A673 (cell line): Measurements from ENCODE around the gene PDE8B. TPM values are rescaled to one million over a fixed set of nuclear protein-coding genes. Genes with fewer than 3 reads are reported as not detected.

ENCODE experiments used
- BruUV-seq: library from RNA; stranded (reverse); fragments of 400-500 nt; replicated peaks from 2 replicates; lab custom pipeline; 2021; lab: Mats Ljungman, UMichigan
- CTCF ChIA-PET: fragments of 300-600 bp; sonication (Branson Sonifier 250); formaldehyde crosslinking; loops from one replicate; lab custom pipeline; 2022; ENCODE audit warnings: antibody characterized with exemption; lab: Charles Lee
- POLR2A ChIA-PET: fragments of 300-600 bp; sonication (Branson Sonifier 250); formaldehyde crosslinking; loops from one replicate; lab custom pipeline; 2022; ENCODE audit warnings: antibody characterized with exemption; ENCODE audit not compliant: low non-redundant PET; lab: Charles Lee
- DNase-seq: peaks from one replicate; pipeline ENCODE4 v3.0.0-alpha.2; 2015; ENCODE audit warnings: low spot score
- H3K27ac ChIP-seq: fragments of 200-600 bp; sonication (generic); 2 replicates; pipeline ENCODE4 v1.5.1; 2016; ENCODE audit warnings: mixed run types, low read depth, mild to moderate bottlenecking, mixed read lengths, antibody characterized with exemption, low read length; ENCODE audit not compliant: poor library complexity, severe bottlenecking
- H3K27me3 ChIP-seq: fragments of 200-600 bp; sonication (generic); replicated peaks from 2 replicates; pipeline ENCODE4 v1.6.1; 2017; ENCODE audit warnings: mixed run types, low read depth, mild to moderate bottlenecking, mixed read lengths, antibody characterized with exemption, low read length; ENCODE audit not compliant: insufficient read depth, poor library complexity
- H3K36me3 ChIP-seq: fragments of 200-600 bp; sonication (generic); 2 replicates; pipeline ENCODE4 v1.6.1; 2016; ENCODE audit warnings: mixed run types, mild to moderate bottlenecking, mixed read lengths, antibody characterized with exemption, low read length; ENCODE audit not compliant: insufficient read depth, poor library complexity, severe bottlenecking
- H3K4me1 ChIP-seq: fragments of 200-600 bp; sonication (generic); 2 replicates; pipeline ENCODE4 v1.6.1; 2017; ENCODE audit warnings: mixed run types, mild to moderate bottlenecking, mixed read lengths, antibody characterized with exemption, low read length; ENCODE audit not compliant: insufficient read depth, poor library complexity, severe bottlenecking
- H3K4me3 ChIP-seq: fragments of 200-600 bp; sonication (generic); 2 replicates; pipeline ENCODE4 v1.5.1; 2016; ENCODE audit warnings: low read depth, mixed run types, mild to moderate bottlenecking, mixed read lengths, low read length; ENCODE audit not compliant: poor library complexity, severe bottlenecking
- H3K9me3 ChIP-seq: fragments of 200-600 bp; sonication (generic); 2 replicates; pipeline ENCODE4 v1.6.1; 2016; ENCODE audit warnings: mixed run types, low read depth, mild to moderate bottlenecking, mixed read lengths, antibody characterized with exemption, low read length; ENCODE audit not compliant: poor library complexity, severe bottlenecking
- CTCF ChIP-seq: fragments of 300-800, 200-600 bp; sonication (generic); conservative IDR thresholded peaks from 2 replicates; pipeline ENCODE4 v1.5.1; 2017; ENCODE audit warnings: low read depth, mild to moderate bottlenecking, antibody characterized with exemption, low read length, moderate library complexity, mixed read lengths
- EZH2 ChIP-seq: fragments of 200-600 bp; sonication (generic); IDR thresholded peaks from 2 replicates; pipeline ENCODE4 v1.6.1; 2017; ENCODE audit warnings: borderline replicate concordance, low read depth, mild to moderate bottlenecking, mixed read lengths, antibody characterized with exemption, low read length; ENCODE audit not compliant: poor library complexity, severe bottlenecking
- intact Hi-C: fragments of 100-400 bp; cut with micrococcal nuclease; formaldehyde crosslinking; loops from one replicate; pipeline ENCODE4 v1.10.0; 2022; ENCODE audit not compliant: unreplicated experiment
- total RNA-seq: library from RNA; stranded (reverse); gene quantifications from 2 replicates; pipeline ENCODE4 v1.2.3, GENCODE V29; 2021

The PDE8B gene
- total RNA-seq, 1 experiment from 2014 or later: 0.69 TPM

GRCh38 chr5:77272206-77272605 lies 61.7 kb downstream of the PDE8B start:
- BruUV-seq: no TSS peak
- ChIA-PET CTCF (no interaction called here), POLR2A (no interaction called here)
- H3K4me3 ChIP-seq: no peak overlapping the region
- intact Hi-C loops: no loop called here
- TF ChIP-seq EZH2: no peak
- TF ChIP-seq CTCF: no peak
- H3K27me3 ChIP-seq: no peaks in the 10 kb centered on the region
- H3K4me1 ChIP-seq: no peaks in the 10 kb centered on the region
- DNase-seq: no peak
- H3K9me3 ChIP-seq: no peaks in the 10 kb centered on the region
- no peak overlapping the region for H3K27ac ChIP-seq
- H3K36me3 ChIP-seq: no peaks in the 10 kb centered on the region

GRCh38 chr5:77277759-77278158 lies 67.3 kb downstream of the PDE8B start:
- ChIA-PET CTCF (no interaction called here), POLR2A (no interaction called here)
- Histone ChIP-seq H3K9me3 (no peaks in the 10 kb centered on the region), H3K4me1 (no peaks in the 10 kb centered on the region), H3K27me3 (no peaks in the 10 kb centered on the region), H3K4me3 (no peak overlapping the region), H3K27ac (no peak overlapping the region), H3K36me3 (no peaks in the 10 kb centered on the region)
- no TSS peak for BruUV-seq
- DNase-seq: no peak
- TF ChIP-seq CTCF (no peak), EZH2 (no peak)
- intact Hi-C loops: no loop called here

- intact Hi-C loops: no loop called here
- no peaks in the 10 kb centered on the region for H3K4me1 ChIP-seq
- H3K4me3 ChIP-seq: no peak overlapping the region
- no peaks in the 10 kb centered on the region for H3K27me3 ChIP-seq
- TF ChIP-seq EZH2: no peak
- TF ChIP-seq CTCF: no peak
- DNase-seq: no peak
- H3K36me3 ChIP-seq: no peaks in the 10 kb centered on the region
- H3K27ac ChIP-seq: no peak overlapping the region
- no peaks in the 10 kb centered on the region for H3K9me3 ChIP-seq
- POLR2A ChIA-PET: no interaction called here
- CTCF ChIA-PET: no interaction called here
- BruUV-seq: no TSS peak
These were observed 69.6 kb downstream of the PDE8B start for GRCh38 chr5:77280036-77280435.
